HK-2 (cell line): ENCODE results near the gene ADAMTSL3.
"Not testable (repeated sequence)": the region's sequence is repeated elsewhere in the genome, so short reads cannot be mapped to it uniquely, and the experiment has no call there.

ENCODE experiments used
- DNase-seq: peaks from one replicate; pipeline ENCODE4 v3.0.0-alpha.2; 2018; ENCODE audit not compliant: unreplicated experiment

The ADAMTSL3 gene

DNA sequence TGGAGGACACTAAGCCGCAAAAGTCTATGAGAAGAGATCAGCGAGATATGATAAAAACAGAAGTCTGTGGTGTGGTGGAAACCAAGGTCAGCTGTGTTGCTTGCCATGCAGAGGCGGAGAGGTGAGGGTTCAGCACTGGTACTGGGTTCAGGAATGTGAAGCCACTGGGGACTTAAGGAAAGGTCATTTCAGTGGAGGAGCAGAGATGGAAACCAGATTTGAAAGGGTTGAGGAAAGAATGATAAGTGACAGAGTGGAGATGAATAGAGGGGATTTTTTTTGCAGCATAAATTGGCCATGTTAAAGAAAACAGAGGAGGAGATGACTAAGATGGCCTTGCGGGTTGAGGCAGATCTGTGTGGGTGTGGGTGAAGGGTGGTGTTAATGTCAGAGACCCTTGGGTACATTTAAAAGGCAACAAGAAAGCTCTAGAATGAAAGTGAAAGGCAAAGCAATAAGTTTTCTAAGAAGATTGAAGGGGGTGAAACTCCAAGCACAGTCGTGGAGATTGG is 265.5 kb downstream of the ADAMTSL3 start:
- DNase-seq = no peak

DNA sequence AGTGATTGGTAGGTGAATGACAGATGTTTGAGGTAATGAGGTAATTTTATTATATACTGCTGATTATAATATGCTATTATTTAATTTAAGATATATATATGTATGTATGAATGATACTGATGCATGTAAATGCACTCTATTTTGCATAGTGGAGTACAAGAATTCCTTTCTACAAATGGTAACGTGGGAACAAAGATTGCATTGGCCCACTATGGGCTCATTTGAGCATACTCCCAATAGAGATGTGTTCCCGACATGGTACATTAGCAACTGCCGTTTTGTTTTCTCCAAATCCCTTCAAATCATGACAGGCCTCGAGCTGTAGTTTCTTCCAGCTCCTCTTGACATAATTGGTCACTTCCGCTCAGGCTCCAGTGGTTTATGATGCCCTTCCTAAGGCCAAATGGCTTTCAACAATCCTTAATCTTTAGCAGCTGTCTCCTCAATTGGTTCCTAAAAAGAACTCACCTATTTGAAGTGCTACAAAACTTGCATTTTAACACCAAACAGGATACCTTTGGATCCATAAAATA is 266.1 kb downstream of the ADAMTSL3 start:
- DNase-seq = no peak

DNA sequence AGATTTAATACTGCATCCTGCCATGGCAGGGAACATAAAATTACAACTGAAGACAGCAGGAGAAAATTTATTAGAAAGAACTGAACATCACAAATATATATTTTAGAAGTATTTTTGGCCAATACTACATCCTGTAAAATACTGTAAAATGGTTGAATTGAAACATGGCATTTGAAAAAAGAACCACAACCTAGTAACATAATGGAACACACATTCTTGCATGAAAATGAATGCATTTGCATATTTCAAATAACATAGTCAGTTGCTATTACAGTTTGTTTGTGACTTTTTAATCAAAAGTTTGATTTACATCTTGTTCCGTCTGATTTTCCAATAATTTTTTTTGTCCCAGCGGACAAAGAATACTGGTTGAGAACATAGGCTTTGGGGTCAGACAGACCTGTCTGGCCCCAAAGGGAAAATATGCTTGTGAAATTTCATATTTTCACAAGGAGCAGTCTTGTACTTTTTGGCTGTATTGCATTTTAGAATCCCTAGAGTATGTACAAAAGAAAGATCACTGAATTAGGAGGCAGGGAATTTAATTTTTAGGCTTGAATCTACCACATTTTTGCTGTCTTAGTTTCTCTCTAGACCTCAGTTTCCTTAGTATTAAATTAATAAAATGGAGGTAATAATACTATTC is 268.8 kb downstream of the ADAMTSL3 start:
- DNase-seq = no peak

DNA sequence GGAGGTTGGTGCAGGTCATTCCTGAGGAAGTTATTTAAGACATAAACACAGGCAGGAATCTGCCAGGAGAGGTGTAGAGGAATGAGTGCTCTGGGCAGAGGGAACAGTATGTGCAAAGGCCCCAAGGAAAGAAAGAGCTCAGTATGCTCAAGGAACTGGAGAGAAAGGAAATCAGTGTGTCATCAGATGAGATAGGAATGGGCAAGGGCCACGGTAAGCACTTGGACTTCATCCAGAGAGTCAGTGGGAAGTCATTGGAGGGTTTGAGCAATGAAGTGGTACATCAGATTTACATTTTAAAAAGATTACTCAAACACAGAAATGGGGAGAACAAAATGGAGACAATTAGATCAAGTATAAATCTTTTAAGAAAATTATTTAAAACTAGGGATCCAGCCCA is 272.2 kb downstream of the ADAMTSL3 start:
- DNase-seq = no peak

DNA sequence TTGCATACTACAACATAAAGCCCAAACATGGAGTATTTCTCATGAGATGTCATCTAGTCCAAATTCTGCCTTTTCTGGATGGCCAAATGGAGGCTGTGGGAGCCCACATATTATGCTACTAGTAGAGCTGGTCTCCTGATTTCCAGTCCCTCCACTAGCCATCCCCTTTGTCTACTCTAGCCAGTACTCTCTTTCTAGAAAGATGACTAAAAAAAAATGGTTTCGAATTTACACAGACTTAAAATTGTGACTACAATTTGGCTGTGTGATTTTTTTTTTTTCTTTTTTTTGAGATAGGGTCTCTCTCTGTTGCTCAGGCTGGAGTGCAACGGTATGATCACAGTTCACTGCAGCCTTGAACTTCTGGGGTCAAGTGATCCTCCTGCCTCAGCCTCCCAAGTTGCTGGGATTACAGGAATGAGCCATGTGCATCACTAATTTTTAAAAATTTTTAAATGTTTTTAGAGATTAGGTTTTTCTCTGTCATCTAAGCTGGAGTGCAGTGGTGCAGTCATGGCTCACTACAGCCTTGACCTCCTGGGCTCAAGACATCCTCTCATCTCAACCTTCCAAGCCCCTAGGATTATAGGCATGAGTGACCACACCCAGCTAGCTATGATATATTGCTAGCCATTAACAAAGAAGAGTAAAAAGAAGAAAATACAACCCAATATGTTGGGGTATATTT is 273.9 kb downstream of the ADAMTSL3 start:
- DNase-seq = no peak

DNA sequence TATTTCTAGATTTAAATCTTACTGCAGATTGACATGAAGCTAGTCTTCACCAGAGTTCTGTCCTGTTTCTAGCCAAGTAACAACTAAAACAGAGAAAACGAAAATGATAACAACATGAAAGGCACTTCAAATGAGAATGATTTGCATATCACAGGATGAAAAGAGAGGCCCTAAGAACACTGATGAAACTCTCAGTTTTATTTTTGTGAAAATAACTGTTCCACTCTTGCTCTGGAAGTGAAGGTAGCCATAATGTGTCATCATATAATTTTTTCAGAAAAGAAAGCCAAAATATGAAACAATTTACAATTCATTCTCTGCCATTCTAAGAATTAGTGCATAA is 274.4 kb downstream of the ADAMTSL3 start:
- DNase-seq = no peak

DNA sequence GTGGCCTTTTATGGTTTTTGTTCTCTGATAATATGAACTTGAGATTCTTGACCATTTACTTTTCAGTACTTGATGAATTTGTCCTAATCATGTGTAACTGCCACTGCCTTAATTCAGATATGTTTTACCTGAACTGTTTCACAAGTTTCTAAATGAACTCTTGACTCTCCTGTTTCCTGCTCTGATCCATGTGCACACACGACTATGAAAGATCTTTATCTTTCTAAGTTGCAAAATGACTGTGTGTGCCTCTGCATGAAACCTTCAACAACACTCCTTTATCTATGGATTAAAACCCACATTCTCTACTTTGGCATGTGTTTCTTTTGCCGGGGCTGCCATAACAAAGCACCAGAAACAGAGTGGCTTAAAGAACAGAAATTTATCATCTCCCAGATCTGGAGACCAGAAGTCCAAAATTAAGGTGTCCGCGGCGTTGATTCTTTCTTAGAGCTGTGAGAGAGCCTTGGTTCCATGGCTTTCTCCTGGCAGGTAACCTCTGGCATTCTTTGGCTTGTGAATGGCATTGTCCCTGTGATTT is 275.0 kb downstream of the ADAMTSL3 start:
- DNase-seq = no peak

DNA sequence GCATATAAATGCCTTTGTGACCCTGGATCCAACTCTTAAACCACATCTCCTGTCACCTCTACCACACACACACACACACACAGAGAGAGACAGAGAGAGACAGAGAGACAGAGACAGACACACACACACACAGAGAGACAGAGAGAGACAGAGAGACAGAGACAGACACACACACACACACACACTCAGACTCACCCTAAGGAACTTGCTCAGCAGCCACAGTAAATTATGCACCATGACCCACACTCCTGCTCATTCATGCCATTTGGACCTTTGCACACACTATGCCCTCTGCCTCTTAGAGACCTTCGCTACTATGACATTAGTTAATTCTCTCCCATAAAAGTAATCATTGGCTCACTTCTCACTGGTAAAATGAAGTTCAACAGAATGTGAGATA is 275.7 kb downstream of the ADAMTSL3 start:
- DNase-seq = no peak

DNA sequence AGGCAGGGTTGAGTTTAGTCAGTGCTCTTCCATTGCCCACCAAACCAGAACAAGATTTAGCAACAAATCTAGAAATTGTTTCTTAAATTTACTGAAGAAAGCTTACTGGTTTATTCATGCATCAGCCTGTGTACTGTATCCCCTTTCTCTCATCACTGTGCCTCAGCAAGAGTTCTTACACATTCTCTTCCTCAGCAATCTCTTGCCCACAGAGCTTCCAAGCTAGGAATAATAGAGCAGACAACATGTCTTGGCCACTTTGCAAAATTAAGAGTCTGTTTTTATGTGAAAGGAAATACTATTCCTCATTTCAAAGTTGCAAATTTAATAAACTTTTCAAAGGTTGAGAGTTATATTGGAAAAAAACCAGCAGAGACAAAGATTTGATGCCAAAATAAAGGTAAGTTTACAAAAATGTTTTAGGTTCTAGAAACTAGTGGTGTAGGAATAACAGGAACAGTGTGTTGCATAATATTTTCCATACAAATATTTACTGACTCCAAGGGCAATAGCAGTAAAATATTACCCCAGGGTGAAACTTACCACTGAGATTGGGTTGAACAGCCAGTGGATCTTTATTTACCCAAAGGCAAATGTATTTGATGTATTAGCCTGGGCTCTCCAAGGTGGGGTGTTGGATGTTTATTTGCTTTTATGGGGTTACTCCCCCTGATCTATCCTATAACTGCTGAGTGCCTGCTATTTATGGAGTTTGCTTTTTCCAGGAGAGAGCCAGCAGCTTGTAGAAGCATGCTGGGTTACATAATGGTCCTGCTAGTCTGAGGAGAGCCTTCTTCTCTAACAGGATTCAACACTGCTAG is 276.7 kb downstream of the ADAMTSL3 start:
- DNase-seq = no peak

DNA sequence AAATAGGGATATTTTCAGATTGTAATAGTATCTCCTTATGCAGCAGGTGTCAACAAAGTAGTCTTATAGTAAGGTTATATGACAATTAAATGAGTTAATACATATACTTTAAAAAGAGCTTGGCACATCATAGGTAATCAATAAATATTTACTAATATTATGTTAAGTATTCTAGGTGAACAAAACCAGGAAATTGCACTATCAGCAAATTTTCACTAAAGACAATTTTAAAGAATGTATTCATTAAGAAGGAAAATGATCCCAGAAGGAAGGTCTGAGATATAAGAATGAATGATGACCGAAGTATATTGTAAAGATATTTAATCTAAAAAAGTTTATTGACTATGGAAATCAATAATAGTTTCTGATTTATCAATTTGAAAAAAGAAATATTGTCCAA is 281.9 kb downstream of the ADAMTSL3 start:
- no peak for DNase-seq

DNA sequence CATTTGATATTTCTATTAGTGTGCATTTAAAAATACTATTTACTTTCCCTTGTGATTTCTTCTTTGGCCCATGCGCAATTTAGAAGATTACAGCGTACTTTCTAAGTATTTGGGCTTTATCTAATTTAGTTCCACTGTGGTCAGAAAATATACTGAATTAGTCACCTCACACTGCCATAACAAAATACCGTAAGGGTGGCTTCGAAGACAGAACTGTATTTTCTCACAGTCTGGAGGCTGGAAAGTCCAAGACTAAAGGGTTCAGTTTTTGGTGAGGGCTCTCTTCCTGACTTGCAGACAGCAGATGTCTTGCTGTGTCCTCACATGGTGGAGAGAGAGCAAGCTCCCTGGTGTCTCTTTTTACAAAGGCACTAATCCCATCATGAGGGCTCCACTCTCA is 286.2 kb downstream of the ADAMTSL3 start:
- DNase-seq = no peak

DNA sequence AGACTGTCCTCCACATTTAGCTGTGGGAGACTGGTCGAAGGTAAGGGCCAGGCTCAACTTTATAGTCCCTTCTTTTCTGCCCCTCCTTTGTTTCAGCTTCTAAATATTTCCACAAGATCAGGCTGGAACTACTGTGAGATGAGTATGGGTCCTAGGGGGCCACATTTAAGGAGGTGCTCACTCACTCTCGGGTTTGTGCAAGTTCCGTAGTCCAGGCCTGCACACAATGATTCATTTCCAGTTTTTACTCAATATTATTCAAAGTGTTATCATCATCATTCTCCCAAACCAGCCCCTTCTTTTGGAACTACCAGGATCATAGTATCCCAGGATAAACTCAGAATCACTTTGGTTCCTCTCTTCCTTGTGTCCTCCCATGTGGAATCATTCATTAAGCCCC is 289.1 kb downstream of the ADAMTSL3 start:
- no peak for DNase-seq

DNA sequence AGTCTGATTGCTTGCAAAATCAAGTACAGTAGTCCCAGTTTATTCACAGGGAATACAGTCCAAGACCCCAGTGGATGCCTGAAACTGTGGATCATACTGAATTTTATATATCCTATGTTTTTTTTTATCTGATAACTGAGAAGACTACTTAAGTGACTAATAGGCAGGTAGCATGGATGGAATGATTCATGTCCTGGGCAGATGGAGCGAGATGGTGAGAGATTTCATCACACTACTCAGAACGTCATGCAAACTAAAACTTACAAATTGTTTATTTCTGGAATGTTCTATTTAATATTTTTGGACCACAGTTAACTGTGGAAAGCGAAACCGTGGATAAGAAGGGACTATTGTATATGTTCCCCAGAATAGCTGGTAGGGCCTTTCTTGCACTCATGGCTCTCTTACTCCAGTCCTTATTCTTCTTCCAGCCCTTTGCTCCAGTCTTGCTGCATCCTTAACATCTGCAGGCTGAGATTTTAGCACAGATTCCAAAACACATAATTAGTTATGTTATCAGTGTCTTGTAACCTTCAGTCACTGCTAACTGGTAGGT is 290.0 kb downstream of the ADAMTSL3 start:
- DNase-seq = no peak

DNA sequence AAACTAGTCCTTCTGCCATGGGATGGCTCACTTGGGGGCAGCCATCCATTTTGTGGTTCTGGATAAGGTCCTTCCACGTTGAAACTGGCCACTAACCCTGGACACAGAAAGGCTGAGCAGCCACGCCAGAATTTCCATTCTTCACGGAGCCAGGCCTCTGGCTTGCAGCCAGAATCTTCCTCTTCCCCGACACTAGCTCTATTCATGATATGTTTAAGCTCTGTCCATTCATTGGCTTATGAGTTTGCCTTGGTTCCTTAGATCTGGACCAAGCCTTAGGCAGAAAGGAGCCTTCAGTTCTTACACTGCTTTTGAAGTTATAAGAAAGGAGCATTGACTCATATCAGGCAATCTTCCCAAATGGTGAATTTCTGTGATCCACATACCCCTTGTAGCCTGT is 293.2 kb downstream of the ADAMTSL3 start:
- DNase-seq = no peak

DNA sequence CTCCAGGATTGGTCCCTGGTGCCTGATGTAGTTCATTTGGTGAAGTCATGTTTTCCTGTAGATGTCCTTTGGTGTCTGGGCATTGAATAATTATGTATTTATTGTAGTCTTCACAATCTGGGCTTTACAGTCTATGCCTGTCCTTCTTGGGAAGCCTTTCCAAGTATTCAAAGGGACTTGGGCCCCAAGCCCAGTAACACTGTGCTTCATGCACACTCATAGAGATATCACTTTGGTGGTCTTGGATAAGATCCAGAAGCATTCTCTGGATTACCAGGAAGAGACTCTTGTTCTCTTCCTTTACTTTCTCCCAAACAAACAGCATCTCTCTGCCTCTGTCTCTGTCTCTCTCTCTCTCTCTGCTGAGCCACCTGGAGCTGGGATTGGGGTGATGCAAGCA is 300.6 kb downstream of the ADAMTSL3 start:
- no peak for DNase-seq

DNA sequence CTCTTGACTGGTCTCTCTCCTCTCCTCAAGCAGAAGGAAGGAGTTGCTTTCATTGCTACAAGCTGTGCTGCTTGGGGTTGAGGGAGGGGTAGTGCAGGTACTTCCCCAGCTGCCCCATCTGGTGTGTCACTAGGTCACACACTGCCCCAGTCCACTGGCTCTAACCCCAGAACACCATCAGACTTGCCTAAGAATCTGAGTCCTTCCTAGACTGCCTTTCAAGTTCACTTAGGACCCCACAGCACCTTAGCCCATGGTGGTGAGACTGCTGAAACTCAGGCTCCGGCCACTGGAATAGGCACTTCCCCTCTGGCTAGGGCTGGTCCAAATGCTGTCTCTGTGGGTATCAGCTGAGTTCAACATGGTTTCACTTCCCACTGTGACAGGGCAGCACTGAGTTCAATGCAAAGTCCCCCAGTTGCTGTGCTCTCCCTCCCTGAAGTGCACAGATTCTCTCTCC is 301.9 kb downstream of the ADAMTSL3 start:
- no peak for DNase-seq

DNA sequence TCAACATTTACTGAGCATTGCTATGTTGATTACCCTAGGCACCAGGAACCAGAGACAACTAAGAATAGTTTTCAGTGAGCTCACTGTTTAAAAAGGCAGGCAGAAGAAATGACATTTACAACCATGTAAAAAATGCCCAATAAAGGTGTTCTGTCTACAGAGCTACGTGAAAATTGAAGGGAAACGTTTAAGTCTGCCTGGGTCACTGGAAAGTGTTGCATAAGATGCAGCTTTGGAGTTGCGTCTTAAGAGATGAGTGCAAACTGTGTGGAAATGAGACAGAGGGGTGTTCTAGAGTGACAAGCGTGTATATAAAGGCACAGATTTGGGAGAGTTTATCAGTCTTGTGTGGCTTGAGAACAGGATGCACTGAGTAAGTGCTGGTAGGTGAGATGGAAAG is 303.0 kb downstream of the ADAMTSL3 start:
- no peak for DNase-seq

DNA sequence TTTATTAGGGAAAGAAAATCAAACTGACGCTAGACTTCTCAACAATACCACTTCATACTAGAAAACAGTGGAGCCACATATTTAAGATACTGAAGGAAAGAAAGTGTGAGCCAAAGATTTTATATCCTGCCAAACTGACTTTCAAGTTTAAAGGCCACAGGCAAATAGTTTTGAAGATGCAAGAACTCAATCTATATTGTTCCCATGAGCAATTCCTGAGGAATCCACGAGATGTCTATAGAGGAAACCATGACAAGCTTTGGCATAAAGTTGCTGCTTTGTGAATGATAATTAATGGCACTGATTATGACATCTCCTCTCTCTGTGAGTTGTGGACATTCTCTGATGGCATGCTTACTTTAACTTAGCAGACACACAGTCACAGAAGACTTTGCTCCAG is 305.6 kb downstream of the ADAMTSL3 start:
- DNase-seq = no peak

DNA sequence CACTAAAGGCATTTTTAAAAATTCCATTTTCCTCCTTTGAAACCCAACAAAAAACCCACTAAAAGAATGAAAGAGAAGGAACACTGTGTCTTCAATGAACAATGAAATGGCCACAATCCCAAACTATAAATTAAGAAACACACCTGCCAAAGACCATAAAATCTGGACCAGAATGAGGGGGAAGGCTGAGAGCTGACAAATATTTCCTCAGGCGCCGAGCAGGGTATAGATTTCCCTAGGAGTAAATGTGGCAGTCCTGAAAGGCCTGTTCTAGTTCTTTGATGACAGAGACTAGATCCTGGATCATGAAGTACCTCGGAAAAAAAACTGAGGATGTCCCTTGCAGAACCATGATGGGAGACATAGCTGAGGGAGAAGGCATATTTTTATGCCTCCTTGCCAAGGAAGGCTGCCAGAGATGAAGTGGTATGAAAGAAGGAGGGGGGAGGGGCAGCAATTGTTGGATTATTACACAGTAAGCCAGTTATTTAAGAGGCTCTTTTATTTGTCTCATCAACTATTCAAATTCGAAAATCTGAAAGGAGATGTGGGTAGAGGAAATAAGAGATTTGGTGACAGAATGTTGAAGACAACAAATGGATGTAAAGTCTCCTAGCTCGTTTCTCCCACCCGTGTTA is 306.4 kb downstream of the ADAMTSL3 start:
- DNase-seq = no peak

DNA sequence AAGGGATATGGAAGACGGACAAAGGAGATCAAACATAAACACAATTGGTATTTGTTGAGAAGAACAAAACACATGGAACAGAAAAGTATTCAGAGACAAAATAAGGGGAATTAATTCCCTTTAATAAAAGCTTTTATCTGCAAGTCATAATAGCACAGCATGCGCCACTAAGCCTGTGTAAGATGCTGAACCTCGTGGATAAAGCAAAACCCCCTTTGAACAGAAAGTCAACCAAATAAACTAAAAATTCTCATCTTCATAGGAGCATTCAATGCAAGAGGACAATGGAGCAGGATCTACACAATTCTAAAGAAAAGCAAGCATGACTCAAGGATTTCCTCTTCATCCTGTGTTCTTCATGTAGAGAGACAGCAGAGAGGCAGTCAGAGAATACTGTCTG is 307.4 kb downstream of the ADAMTSL3 start:
- DNase-seq = no peak

DNA sequence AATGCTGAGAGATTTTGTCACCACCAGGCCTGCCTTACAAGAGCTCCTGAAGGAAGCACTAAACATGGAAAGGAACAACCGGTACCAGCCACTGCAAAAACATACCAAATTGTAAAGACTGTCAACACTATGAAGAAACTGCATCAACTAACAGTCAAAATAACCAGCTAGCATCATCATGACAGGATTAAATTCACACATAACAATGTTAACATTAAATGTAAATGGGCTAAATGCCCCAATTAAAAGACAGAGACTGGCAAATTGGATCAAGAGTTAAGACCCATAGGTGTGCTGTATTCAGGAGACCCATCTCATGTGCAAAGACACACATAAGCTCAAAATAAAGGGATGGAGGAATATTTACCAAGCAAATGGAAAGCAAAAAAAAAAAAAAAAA is 311.0 kb downstream of the ADAMTSL3 start:
- DNase-seq = not testable (repeated sequence)
